HCT116 (cell line): ENCODE results near the gene FAM13A. TPM values are rescaled to one million over a fixed set of nuclear protein-coding genes. Genes with fewer than 3 reads are reported as not detected.

Experiments used
- ATAC-seq: fragments of 200-7000 bp; cut with Tn5 transposase; 2 replicates; pipeline ENCODE4 v1.9.1; 2020; ENCODE audit warnings: mild to moderate bottlenecking, moderate library complexity
- BruUV-seq: library from RNA; stranded (reverse); fragments of 400-500 nt; replicated peaks from 2 replicates; lab custom pipeline; 2021; lab: Mats Ljungman, UMichigan
- CTCF ChIA-PET: fragments of 300-600 bp; sonication (Branson Sonifier 250); formaldehyde crosslinking; loops from one replicate; lab custom pipeline; 2021; ENCODE audit warnings: antibody characterized with exemption; lab: Charles Lee
- POLR2A ChIA-PET: fragments of 300-600, 350-600 bp; sonication (Branson Sonifier 250); formaldehyde crosslinking; loops from one replicate; lab custom pipeline; 2021; ENCODE audit warnings: antibody characterized with exemption; lab: Charles Lee
- RAD21 ChIA-PET, 2 experiments: fragments of 300-600 bp; sonication (Branson Sonifier 250); formaldehyde crosslinking; loops; one replicate each; lab custom pipeline; 2023; ENCODE audit warnings: low total read pairs in 2 of 2; ENCODE audit not compliant: uncharacterized antibody in 2 of 2, unreplicated experiment in 2 of 2, low non-redundant PET in 1 of 2; lab: Charles Lee
- DNase-seq: peaks from one replicate; pipeline ENCODE4 v3.0.0-alpha.2; 2010; ENCODE audit warnings: low read depth, low spot score
- H2AFZ ChIP-seq: fragments of 200-600 bp; shearing (Covaris generic), sonication (generic); 2 replicates; pipeline ENCODE4 v1.6.1; 2017; ENCODE audit warnings: low read depth, mixed run types, mixed read lengths, antibody characterized with exemption, low read length; ENCODE audit not compliant: poor library complexity, severe bottlenecking
- H3K27ac ChIP-seq: 2 replicates; pipeline ENCODE4 v1.5.1; 2012; ENCODE audit warnings: low read depth, low read length
- H3K27me3 ChIP-seq: fragments of 200-600 bp; sonication (generic); 2 replicates; pipeline ENCODE4 v1.6.1; 2016; ENCODE audit warnings: mixed run types, low read length, mixed read lengths; ENCODE audit not compliant: insufficient read depth
- H3K36me3 ChIP-seq, 2 experiments: fragments of 200-500 bp in 1 of 2; fragments of 200-600 bp in 1 of 2; sonication (Bioruptor generic) in 1 of 2; sonication (generic) in 1 of 2; 2 replicates each; pipeline versions ENCODE4 v1.5.1 to v1.6.1; 2014 to 2016; ENCODE audit warnings: low read length in 2 of 2, inconsistent platforms in 1 of 2, mixed read lengths in 1 of 2, mixed run types in 1 of 2; ENCODE audit not compliant: insufficient read depth in 2 of 2, control insufficient read depth in 1 of 2
- H3K4me1 ChIP-seq, 2 experiments: fragments of 200-600 bp in 1 of 2; sonication (generic) in 1 of 2; 2 replicates each; pipeline versions ENCODE4 v1.5.1 to v1.6.1; 2012 to 2017; ENCODE audit warnings: low read length in 2 of 2, inconsistent platforms in 1 of 2, mild to moderate bottlenecking in 1 of 2, mixed read lengths in 1 of 2, mixed run types in 1 of 2, moderate library complexity in 1 of 2; ENCODE audit not compliant: insufficient read depth in 2 of 2, control insufficient read depth in 1 of 2
- H3K4me2 ChIP-seq: fragments of 200-600 bp; sonication (generic); 2 replicates; pipeline ENCODE4 v1.6.1; 2017; ENCODE audit warnings: mixed run types, low read length, mixed read lengths
- H3K4me3 ChIP-seq, 2 experiments: fragments of 200-600 bp in 1 of 2; sonication (generic) in 1 of 2; replicated peaks in 1 of 2; 2 replicates each; pipeline ENCODE4 v1.5.1; 2011 to 2016; ENCODE audit warnings: low read length in 2 of 2, control low read depth in 1 of 2, low read depth in 1 of 2, mild to moderate bottlenecking in 1 of 2, mixed read lengths in 1 of 2, mixed run types in 1 of 2
- H3K79me2 ChIP-seq: fragments of 200-600 bp; sonication (generic); 2 replicates; pipeline ENCODE4 v1.6.1; 2017; ENCODE audit warnings: mild to moderate bottlenecking, mixed run types, low read length, moderate library complexity, mixed read lengths; ENCODE audit not compliant: insufficient read depth
- H3K9ac ChIP-seq: fragments of 200-600 bp; sonication (generic); 2 replicates; pipeline ENCODE4 v1.6.1; 2016; ENCODE audit warnings: low read length, mixed read lengths
- H3K9me2 ChIP-seq: fragments of 200-600 bp; sonication (generic), shearing (Covaris generic); 2 replicates; pipeline ENCODE4 v1.6.1; 2017; ENCODE audit warnings: mixed run types, mild to moderate bottlenecking, moderate library complexity; ENCODE audit not compliant: insufficient read depth
- H3K9me3 ChIP-seq, 2 experiments: fragments of 200-500 bp in 1 of 2; fragments of 200-600 bp in 1 of 2; sonication (Bioruptor generic) in 1 of 2; sonication (generic) in 1 of 2; 2 replicates each; pipeline ENCODE4 v1.6.1; 2014 to 2017; ENCODE audit warnings: low read length in 2 of 2, mixed read lengths in 2 of 2, inconsistent platforms in 1 of 2, low read depth in 1 of 2, mild to moderate bottlenecking in 1 of 2, mixed run types in 1 of 2, moderate library complexity in 1 of 2; ENCODE audit not compliant: control insufficient read depth in 1 of 2, insufficient read depth in 1 of 2
- H4K20me1 ChIP-seq: fragments of 200-600 bp; sonication (generic), shearing (Covaris generic); 2 replicates; pipeline ENCODE4 v1.6.1; 2017; ENCODE audit warnings: mixed run types, mild to moderate bottlenecking, moderate library complexity; ENCODE audit not compliant: insufficient read depth
- ATF3 ChIP-seq: IDR thresholded peaks from 2 replicates; pipeline ENCODE4 v1.6.1; 2012
- CBX3 ChIP-seq: IDR thresholded peaks from 2 replicates; pipeline ENCODE4 v1.6.1; 2012; ENCODE audit warnings: low read depth
- CTCF ChIP-seq, 3 experiments: fragments of 200-600 bp in 1 of 3; sonication (generic) in 1 of 3; IDR thresholded peaks in 2 of 3; conservative IDR thresholded peaks in 1 of 3; 2 replicates each; pipeline ENCODE4 v1.5.1; 2012 to 2017; ENCODE audit warnings: low read depth in 2 of 3, low read length in 2 of 3, antibody characterized with exemption in 1 of 3, borderline replicate concordance in 1 of 3, control low read depth in 1 of 3, mild to moderate bottlenecking in 1 of 3, mixed read lengths in 1 of 3, mixed run types in 1 of 3, moderate library complexity in 1 of 3; ENCODE audit not compliant: insufficient read depth in 1 of 3
- EGR1 ChIP-seq: IDR thresholded peaks from 2 replicates; pipeline ENCODE4 v1.6.1; 2012; ENCODE audit warnings: low read depth
- ELF1 ChIP-seq: IDR thresholded peaks from 2 replicates; pipeline ENCODE4 v1.6.1; 2012; ENCODE audit warnings: low read depth, borderline replicate concordance
- EZH2 ChIP-seq: fragments of 200-600 bp; sonication (generic); IDR thresholded peaks from 2 replicates; pipeline ENCODE4 v1.6.1; 2017; ENCODE audit warnings: antibody characterized with exemption, mixed run types
- EZH2phosphoT487 ChIP-seq: fragments of 200-600 bp; IDR thresholded peaks from 2 replicates; pipeline ENCODE4 v1.6.1; 2018; ENCODE audit warnings: antibody characterized with exemption, borderline replicate concordance
- JUND ChIP-seq: IDR thresholded peaks from 2 replicates; pipeline ENCODE4 v1.6.1; 2012
- MAX ChIP-seq: IDR thresholded peaks from 2 replicates; pipeline ENCODE4 v1.6.1; 2012
- POLR2A ChIP-seq: IDR thresholded peaks from 2 replicates; pipeline ENCODE4 v1.7.0; 2011; ENCODE audit warnings: borderline replicate concordance; ENCODE audit not compliant: insufficient read depth, insufficient read length; ENCODE audit errors: extremely low read depth
- RAD21 ChIP-seq: IDR thresholded peaks from 2 replicates; pipeline ENCODE4 v1.6.1; 2012; ENCODE audit warnings: low read depth, mild to moderate bottlenecking
- SP1 ChIP-seq: IDR thresholded peaks from 2 replicates; pipeline ENCODE4 v1.6.1; 2012; ENCODE audit warnings: low read depth
- SRF ChIP-seq: IDR thresholded peaks from 2 replicates; pipeline ENCODE4 v1.6.1; 2012; ENCODE audit warnings: low read depth
- YY1 ChIP-seq: IDR thresholded peaks from 2 replicates; pipeline ENCODE4 v1.6.1; 2011; ENCODE audit warnings: low read length, low read depth, moderate library complexity, mild to moderate bottlenecking; ENCODE audit not compliant: insufficient replicate concordance; ENCODE audit errors: extremely low read depth
- ZBTB33 ChIP-seq: IDR thresholded peaks from 2 replicates; pipeline ENCODE4 v1.6.1; 2011; ENCODE audit warnings: mild to moderate bottlenecking, low read length, moderate library complexity; ENCODE audit not compliant: insufficient replicate concordance; ENCODE audit errors: extremely low read depth
- ZNF274 ChIP-seq: fragments of 200-500 bp; sonication (Bioruptor generic); IDR thresholded peaks from 2 replicates; pipeline ENCODE4 v1.6.1; 2014; ENCODE audit warnings: mild to moderate bottlenecking, low read depth, low read length, inconsistent platforms
- intact Hi-C: fragments of 100-400 bp; cut with micrococcal nuclease; formaldehyde crosslinking; loops from 2 replicates; pipeline ENCODE4 v1.10.0; 2022
- total RNA-seq: library from RNA; stranded (reverse); gene quantifications from one replicate; pipeline ENCODE4 v1.2.1, GENCODE V29; 2021; ENCODE audit not compliant: unreplicated experiment

FAM13A gene
- total RNA-seq, 1 experiment from 2014 or later: 17.2 TPM

GRCh38 chr4:88792268-88792781 is 264.7 kb downstream of the FAM13A start:
- H3K27ac ChIP-seq: no peak overlapping the region
- ChIA-PET CTCF (interaction anchor here (0.9 to 1.8 kb wide), 3 partner anchors 119 to 253 kb away, joined by 3 to 7 read pairs (median 4); no protein-coding TSS in a partner anchor), RAD21 (no interaction called here), POLR2A (no interaction called here)
- ATAC-seq (no peak), DNase-seq (no peak)
- H3K9me3 ChIP-seq: no peaks in the 10 kb centered on the region
- H3K9me2 ChIP-seq: no peaks in the 10 kb centered on the region
- H3K4me1 ChIP-seq: peaks cover 0 to 4% of the 10 kb centered on the region in 2 experiments; a peak in 1 of 4 replicates
- TF ChIP-seq EGR1 (no peak), ELF1 (no peak)
- no peak overlapping the region for H2AFZ ChIP-seq
- BruUV-seq: no TSS peak
- no peaks in the 10 kb centered on the region for H3K27me3 ChIP-seq
- intact Hi-C loops: no loop called here
- no peaks in the 10 kb centered on the region for H4K20me1 ChIP-seq
- no peak overlapping the region for H3K9ac ChIP-seq
- no peaks in the 10 kb centered on the region for H3K79me2 ChIP-seq
- H3K36me3 ChIP-seq: 0 out of 4 replicates have a peak, but pooled peaks cover 0 to 2% of the 10 kb centered on the region in 2 experiments
- no peak overlapping the region for H3K4me3 ChIP-seq
- no peak overlapping the region for H3K4me2 ChIP-seq

- H3K4me1 ChIP-seq: peaks cover 0 to 4% of the 10 kb centered on the region in 2 experiments; a peak in 1 of 4 replicates
- ChIA-PET RAD21 (interaction anchor here (0.6 to 1.2 kb wide), 3 partner anchors 252 to 268 kb away, joined by 3 to 4 read pairs (median 3); partner anchors contain the start of gene PYURF (in 1 of the 2)), POLR2A (no interaction called here), CTCF (interaction anchor here (1.2 to 1.8 kb wide), 7 partner anchors 10 to 262 kb away, joined by 3 to 10 read pairs (median 4); no protein-coding TSS in a partner anchor)
- no peak overlapping the region for H3K9ac ChIP-seq
- H3K27me3 ChIP-seq: no peaks in the 10 kb centered on the region
- H3K9me2 ChIP-seq: no peaks in the 10 kb centered on the region
- 0 out of 4 replicates have a peak, but pooled peaks cover 0 to 2% of the 10 kb centered on the region in 2 experiments for H3K36me3 ChIP-seq
- no peak overlapping the region for H2AFZ ChIP-seq
- no peak for TF ChIP-seq POLR2A
- no peak for TF ChIP-seq EGR1
- TF ChIP-seq YY1: no peak
- no peak for TF ChIP-seq CBX3
- no peak for TF ChIP-seq ZBTB33
- no peak for TF ChIP-seq ATF3
- TF ChIP-seq JUND: no peak
- no peak for TF ChIP-seq ZNF274
- TF ChIP-seq SRF: no peak
- TF ChIP-seq EZH2phosphoT487: no peak
- TF ChIP-seq RAD21: peak; percentile 55; the same call in 1 of the 2 replicates
- no peak for TF ChIP-seq SP1
- TF ChIP-seq MAX: no peak
- TF ChIP-seq CTCF (IDR thresholded peaks at IDR 0.05 in 2 of 3, conservative IDR thresholded peaks at IDR 0.05 in 1 of 3; ENCODE audit: borderline replicate concordance in 1 of 3, insufficient read depth in 1 of 3, low read depth in 2 of 3, low read length in 2 of 3): peak; percentile 34 to 50 (median 39); a peak in 4 of 6 replicates
- no peak for TF ChIP-seq EZH2
- DNase-seq (peak; percentile 13), ATAC-seq (no peak)
- no peaks in the 10 kb centered on the region for H3K9me3 ChIP-seq
- no TSS peak for BruUV-seq
- H3K4me3 ChIP-seq: no peak overlapping the region
- intact Hi-C loops: loop anchor here (2.0 kb wide), 1 partner anchor 84 kb away; no protein-coding TSS in a partner anchor
- H3K4me2 ChIP-seq: no peak overlapping the region
- no peak overlapping the region for H3K27ac ChIP-seq
- no peaks in the 10 kb centered on the region for H4K20me1 ChIP-seq
- H3K79me2 ChIP-seq: no peaks in the 10 kb centered on the region
Observed at GRCh38 chr4:88791274-88791673, 265.7 kb downstream of the FAM13A start.
